ENCODE data around the gene RBM45. TPM values are rescaled to one million over a fixed set of nuclear protein-coding genes. Genes with fewer than 3 reads are reported as not detected.
"Not testable (repeated sequence)": the region's sequence is repeated elsewhere in the genome, so short reads cannot be mapped to it uniquely, and the experiment has no call there.

RBM45 gene
- polyA plus RNA-seq, 1 donor = 32.3 TPM

GRCh38 chr2:178153878-178154277, 41.6 kb downstream of the RBM45 start:
- DNase-seq = not testable (repeated sequence)

- DNase-seq = no peak
Observed at GRCh38 chr2:178155524-178155923, 43.3 kb downstream of the RBM45 start.

- DNase-seq = no peak
Observed at GRCh38 chr2:178157574-178157973, 45.3 kb downstream of the RBM45 start.

GRCh38 chr2:178159966-178160365, 47.7 kb downstream of the RBM45 start:
- no peak for DNase-seq

GRCh38 chr2:178160601-178161000, 48.4 kb downstream of the RBM45 start:
- DNase-seq = no peak

- DNase-seq = no peak
Observed at GRCh38 chr2:178163395-178163794, 51.2 kb downstream of the RBM45 start.

- DNase-seq = no peak
Observed at GRCh38 chr2:178163911-178164310, 51.7 kb downstream of the RBM45 start.

- no peak for DNase-seq
Observed at GRCh38 chr2:178173657-178174056, 61.4 kb downstream of the RBM45 start.

- no peak for DNase-seq
Observed at GRCh38 chr2:178177066-178177679, 64.9 kb downstream of the RBM45 start.

Other genes with a start within 250 kb of the RBM45 start
- 9.4 TPM for gene PDE11A, start 39.7 kb upstream of the RBM45 start, polyA plus RNA-seq (ENCODE audit: insufficient read length)
- gene OSBPL6, start 82.1 kb downstream of the RBM45 start, polyA plus RNA-seq (ENCODE audit: insufficient read length) = 7.6 TPM